ENCODE data around the gene ATP2C2.

Gene ATP2C2

GRCh38 chr16:84329016-84329415 is 39.3 kb upstream of the ATP2C2 start:
- Histone ChIP-seq H3K4me3 (ENCODE audit: low read depth in 1 of 2, low read length in 2 of 2) (no peak overlapping the region), H3K9ac (ENCODE audit: low read depth, low read length) (no peak overlapping the region), H3K4me2 (ENCODE audit: insufficient read depth, low read length) (no peak overlapping the region), H3K36me3 (ENCODE audit: insufficient read depth, low read length) (no peaks in the 10 kb centered on the region), H3K79me2 (ENCODE audit: insufficient read depth, low read length) (no peaks in the 10 kb centered on the region), H3K9me3 (ENCODE audit: insufficient read depth, low read length, severe bottlenecking) (no peaks in the 10 kb centered on the region), H2AFZ (ENCODE audit: low read depth, low read length) (no peak overlapping the region), H3K27me3 (ENCODE audit: insufficient read depth, low read length, poor library complexity) (no peaks in the 10 kb centered on the region), H3K4me1 (ENCODE audit: insufficient read depth, low read length) (no peaks in the 10 kb centered on the region), H3K27ac (ENCODE audit: low read length) (no peak overlapping the region), H4K20me1 (ENCODE audit: insufficient read depth, low read length) (no peaks in the 10 kb centered on the region)
- ATAC-seq (ENCODE audit: insufficient read depth, low read depth) (no peak), DNase-seq (no peak)
- no peak for TF ChIP-seq CTCF (IDR thresholded peaks at IDR 0.05; ENCODE audit: borderline replicate concordance, extremely low read depth, low read length, poor library complexity, severe bottlenecking)
- no peak for TF ChIP-seq EZH2 (IDR thresholded peaks at IDR 0.05; ENCODE audit: borderline replicate concordance, low read depth, low read length, severe bottlenecking)

- Histone ChIP-seq H2AFZ (ENCODE audit: low read depth, low read length) (no peak overlapping the region), H3K4me1 (ENCODE audit: insufficient read depth, low read length) (no peaks in the 10 kb centered on the region), H4K20me1 (ENCODE audit: insufficient read depth, low read length) (no peaks in the 10 kb centered on the region), H3K4me2 (ENCODE audit: insufficient read depth, low read length) (no peak overlapping the region), H3K9me3 (ENCODE audit: insufficient read depth, low read length, severe bottlenecking) (no peaks in the 10 kb centered on the region), H3K4me3 (ENCODE audit: low read depth in 1 of 2, low read length in 2 of 2) (no peak overlapping the region), H3K27me3 (ENCODE audit: insufficient read depth, low read length, poor library complexity) (no peaks in the 10 kb centered on the region), H3K9ac (ENCODE audit: low read depth, low read length) (no peak overlapping the region), H3K36me3 (ENCODE audit: insufficient read depth, low read length) (no peaks in the 10 kb centered on the region), H3K27ac (ENCODE audit: low read length) (no peak overlapping the region), H3K79me2 (ENCODE audit: insufficient read depth, low read length) (no peaks in the 10 kb centered on the region)
- ATAC-seq (ENCODE audit: insufficient read depth, low read depth), result no peak
- DNase-seq, result no peak
- TF ChIP-seq EZH2 (IDR thresholded peaks at IDR 0.05; ENCODE audit: borderline replicate concordance, low read depth, low read length, severe bottlenecking) (no peak), CTCF (IDR thresholded peaks at IDR 0.05; ENCODE audit: borderline replicate concordance, extremely low read depth, low read length, poor library complexity, severe bottlenecking) (no peak)
Measured at GRCh38 chr16:84329843-84330684, 38.3 kb upstream of the ATP2C2 start.

GRCh38 chr16:84330685-84331050 is 37.7 kb upstream of the ATP2C2 start:
- Histone ChIP-seq H3K4me1 (ENCODE audit: insufficient read depth, low read length) (no peaks in the 10 kb centered on the region), H3K27ac (ENCODE audit: low read length) (no peak overlapping the region), H3K9ac (ENCODE audit: low read depth, low read length) (no peak overlapping the region), H4K20me1 (ENCODE audit: insufficient read depth, low read length) (no peaks in the 10 kb centered on the region), H3K9me3 (ENCODE audit: insufficient read depth, low read length, severe bottlenecking) (no peaks in the 10 kb centered on the region), H3K4me3 (ENCODE audit: low read depth in 1 of 2, low read length in 2 of 2) (no peak overlapping the region), H2AFZ (ENCODE audit: low read depth, low read length) (no peak overlapping the region), H3K79me2 (ENCODE audit: insufficient read depth, low read length) (no peaks in the 10 kb centered on the region), H3K27me3 (ENCODE audit: insufficient read depth, low read length, poor library complexity) (no peaks in the 10 kb centered on the region), H3K4me2 (ENCODE audit: insufficient read depth, low read length) (no peak overlapping the region), H3K36me3 (ENCODE audit: insufficient read depth, low read length) (no peaks in the 10 kb centered on the region)
- DNase-seq (no peak), ATAC-seq (ENCODE audit: insufficient read depth, low read depth) (no peak)
- TF ChIP-seq EZH2 (IDR thresholded peaks at IDR 0.05; ENCODE audit: borderline replicate concordance, low read depth, low read length, severe bottlenecking) (no peak), CTCF (IDR thresholded peaks at IDR 0.05; ENCODE audit: borderline replicate concordance, extremely low read depth, low read length, poor library complexity, severe bottlenecking) (no peak)
